Smooth muscle cell (in vitro differentiated cells): Measurements from ENCODE around the gene JUN. TPM values are rescaled to one million over a fixed set of nuclear protein-coding genes. Genes with fewer than 3 reads are reported as not detected.

Experiments
- DNase-seq: peaks from one replicate; lab custom pipeline; 2025; ENCODE audit not compliant: unreplicated experiment; lab: John Stamatoyannopoulos, UW
- H2AFZ ChIP-seq: fragments of 200-600 bp; sonication (generic); 2 replicates; pipeline ENCODE4 v1.6.0; 2016; ENCODE audit warnings: antibody characterized with exemption, low read depth, mild to moderate bottlenecking
- H3F3A ChIP-seq: fragments of 200-600 bp; sonication (generic); 2 replicates; pipeline ENCODE4 v1.6.0; 2017; ENCODE audit warnings: antibody characterized with exemption, low read depth
- H3K27ac ChIP-seq: fragments of 200-600 bp; sonication (generic); 2 replicates; pipeline ENCODE4 v1.5.1; 2016; ENCODE audit warnings: low read depth, mild to moderate bottlenecking
- H3K27me3 ChIP-seq: fragments of 200-600 bp; sonication (generic); 2 replicates; pipeline ENCODE4 v1.6.1; 2016; ENCODE audit warnings: low read depth, mild to moderate bottlenecking
- H3K36me3 ChIP-seq: fragments of 200-600 bp; sonication (generic); 2 replicates; pipeline ENCODE4 v1.5.1; 2016; ENCODE audit warnings: low read depth
- H3K4me1 ChIP-seq: fragments of 200-600 bp; sonication (generic); 2 replicates; pipeline ENCODE4 v1.5.1; 2016; ENCODE audit warnings: low read depth
- H3K4me2 ChIP-seq: fragments of 200-600 bp; sonication (generic); 2 replicates; pipeline ENCODE4 v1.6.0; 2016; ENCODE audit warnings: mild to moderate bottlenecking
- H3K4me3 ChIP-seq: fragments of 200-600 bp; sonication (generic); 2 replicates; pipeline ENCODE4 v1.5.1; 2016; ENCODE audit warnings: mild to moderate bottlenecking
- H3K79me2 ChIP-seq: fragments of 200-600 bp; sonication (generic); 2 replicates; pipeline ENCODE4 v1.6.0; 2016; ENCODE audit warnings: low read depth, mild to moderate bottlenecking
- H3K9ac ChIP-seq: fragments of 200-600 bp; sonication (generic); 2 replicates; pipeline ENCODE4 v1.6.0; 2016; ENCODE audit warnings: low read depth
- H3K9me3 ChIP-seq: fragments of 200-600 bp; sonication (generic); replicated peaks from 2 replicates; pipeline ENCODE4 v1.5.1; 2016; ENCODE audit warnings: low read depth
- H4K20me1 ChIP-seq: fragments of 200-600 bp; sonication (generic); 2 replicates; pipeline ENCODE4 v1.6.0; 2016; ENCODE audit warnings: low read depth
- CTCF ChIP-seq: fragments of 200-600 bp; sonication (generic); IDR thresholded peaks from 2 replicates; pipeline ENCODE4 v1.5.1; 2017; ENCODE audit warnings: borderline replicate concordance, mild to moderate bottlenecking, antibody characterized with exemption; ENCODE audit not compliant: insufficient read depth, poor library complexity, severe bottlenecking
- WGBS: methylation state at CpG from one replicate; pipeline ENCODE4 v1.1.7; 2016; ENCODE audit warnings: low lambda C conversion rate; 5-methylcytosine and 5-hydroxymethylcytosine counted together
- polyA plus RNA-seq: library from polyadenylated mRNA; unstranded; fragments of >200 nt; fragmentation: Nextera tagmentation; extraction: Ambion mirVana; gene quantifications from 2 replicates; pipeline ENCODE4 v1.2.1, GENCODE V29; 2016
- total RNA-seq: library from RNA; depleted of rRNA; stranded (reverse); fragments of >200 nt; gene quantifications from 2 replicates; pipeline ENCODE4 v1.2.3, GENCODE V29; 2014

The JUN gene
- total and polyA plus RNA-seq, 2 experiments from 2014 or later: 200 to 286 TPM

- H3K27ac ChIP-seq: peak overlapping the region; percentile 100
- no peaks in the 10 kb centered on the region for H3K9me3 ChIP-seq
- H3K4me2 ChIP-seq: peak overlapping the region; percentile 94
- peaks cover 24% of the 10 kb centered on the region for H3F3A ChIP-seq
- H3K4me1 ChIP-seq: peaks cover 1% of the 10 kb centered on the region
- TF ChIP-seq CTCF: no peak
- H3K27me3 ChIP-seq: no peaks in the 10 kb centered on the region
- H3K36me3 ChIP-seq: no peaks in the 10 kb centered on the region
- H3K4me3 ChIP-seq: peak overlapping the region; percentile 76
- no peak overlapping the region for H2AFZ ChIP-seq
- DNase-seq: no peak
- H3K9ac ChIP-seq: no peak overlapping the region
- 79% methylated on average over 6 of the region's 6 CpGs for WGBS
- H3K79me2 ChIP-seq: peaks cover 23% of the 10 kb centered on the region
- H4K20me1 ChIP-seq: peaks cover 24% of the 10 kb centered on the region
Measured at GRCh38 chr1:58786184-58786926, 2.5 kb upstream of the JUN start.

GRCh38 chr1:58785442-58786058 is 1.7 kb upstream of the JUN start:
- no peaks in the 10 kb centered on the region for H3K9me3 ChIP-seq
- peak overlapping the region; percentile 76 for H3K4me3 ChIP-seq
- H3K9ac ChIP-seq: peak overlapping the region; percentile 99
- H3K4me2 ChIP-seq: peak overlapping the region; percentile 94
- WGBS: 12% methylated on average over 14 of the region's 14 CpGs
- peaks cover 6% of the 10 kb centered on the region for H3K4me1 ChIP-seq
- peaks cover 32% of the 10 kb centered on the region for H4K20me1 ChIP-seq
- DNase-seq: no peak
- no peak overlapping the region for H2AFZ ChIP-seq
- H3K79me2 ChIP-seq: peaks cover 29% of the 10 kb centered on the region
- H3F3A ChIP-seq: peaks cover 24% of the 10 kb centered on the region
- TF ChIP-seq CTCF: no peak
- H3K36me3 ChIP-seq: no peaks in the 10 kb centered on the region
- peak overlapping the region; percentile 100 for H3K27ac ChIP-seq
- no peaks in the 10 kb centered on the region for H3K27me3 ChIP-seq

- WGBS: under 1% methylated on average over 50 of the region's 56 CpGs
- H2AFZ ChIP-seq: no peak overlapping the region
- H3K4me3 ChIP-seq: peak overlapping the region; percentile 76
Measured at GRCh38 chr1:58784758-58785441, 1.1 kb upstream of the JUN start.

More at GRCh38 chr1:58784758-58785441, 1.1 kb upstream of the JUN start:
- H3K4me1 ChIP-seq: peaks cover 6% of the 10 kb centered on the region
- peak overlapping the region; percentile 100 for H3K27ac ChIP-seq
- peak overlapping the region; percentile 99 for H3K9ac ChIP-seq
- TF ChIP-seq CTCF: peak; percentile 57
- peaks cover 24% of the 10 kb centered on the region for H3F3A ChIP-seq
- peaks cover 29% of the 10 kb centered on the region for H3K79me2 ChIP-seq
- DNase-seq: peak; percentile 90
- H3K36me3 ChIP-seq: no peaks in the 10 kb centered on the region
- peaks cover 38% of the 10 kb centered on the region for H4K20me1 ChIP-seq
- peak overlapping the region; percentile 94 for H3K4me2 ChIP-seq
- no peaks in the 10 kb centered on the region for H3K9me3 ChIP-seq
- no peaks in the 10 kb centered on the region for H3K27me3 ChIP-seq
